Fibroblast of lung (primary cell): ENCODE measurements around the gene TMEM138. TPM values are rescaled to one million over a fixed set of nuclear protein-coding genes. Genes with fewer than 3 reads are reported as not detected.

Source experiments
- DNase-seq, 2 donors: peaks; one replicate each; pipeline versions ENCODE4 v3.0.0 to v3.0.0-alpha.2; 2010; ENCODE audit warnings: low read depth in 2 of 2
- H2AFZ ChIP-seq: 2 replicates; pipeline ENCODE4 v1.5.1; 2012; ENCODE audit warnings: low read length, control low read depth, inconsistent platforms
- H3K27ac ChIP-seq: 2 replicates; pipeline ENCODE4 v1.5.1; 2011; ENCODE audit warnings: low read length, control low read depth; ENCODE audit not compliant: insufficient read depth
- H3K27me3 ChIP-seq: 2 replicates; pipeline ENCODE4 v1.5.1; 2011; ENCODE audit warnings: mild to moderate bottlenecking, low read length; ENCODE audit not compliant: control insufficient read depth, insufficient read depth
- H3K36me3 ChIP-seq: 2 replicates; pipeline ENCODE4 v1.5.1; 2011; ENCODE audit warnings: low read length; ENCODE audit not compliant: control insufficient read depth, insufficient read depth
- H3K4me1 ChIP-seq: 2 replicates; pipeline ENCODE4 v1.5.1; 2011; ENCODE audit warnings: low read length; ENCODE audit not compliant: control insufficient read depth, insufficient read depth; ENCODE audit errors: extremely low read depth
- H3K4me2 ChIP-seq: 2 replicates; pipeline ENCODE4 v1.5.1; 2011; ENCODE audit warnings: low read length, control low read depth; ENCODE audit not compliant: insufficient read depth; ENCODE audit errors: extremely low read depth
- H3K4me3 ChIP-seq, 4 experiments: fragments of 200-600 bp in 1 of 4; sonication (generic) in 1 of 4; replicated peaks in 1 of 4; 2 replicates each; pipeline ENCODE4 v1.5.1; 2011 to 2016; ENCODE audit warnings: low read length in 4 of 4, low read depth in 3 of 4, mild to moderate bottlenecking in 3 of 4, control low read depth in 2 of 4, inconsistent platforms in 1 of 4, mixed read lengths in 1 of 4; ENCODE audit not compliant: insufficient read depth in 1 of 4; ENCODE audit errors: control extremely low read depth in 1 of 4
- H3K79me2 ChIP-seq: 2 replicates; pipeline ENCODE4 v1.5.1; 2012; ENCODE audit warnings: mild to moderate bottlenecking, low read length, inconsistent platforms; ENCODE audit not compliant: control insufficient read depth, insufficient read depth
- H3K9ac ChIP-seq: 2 replicates; pipeline ENCODE4 v1.5.1; 2011; ENCODE audit warnings: mild to moderate bottlenecking, low read length, control low read depth; ENCODE audit not compliant: insufficient read depth
- H3K9me3 ChIP-seq: 2 replicates; pipeline ENCODE4 v1.5.1; 2012; ENCODE audit warnings: low read depth, low read length; ENCODE audit not compliant: control insufficient read depth, insufficient read depth
- H4K20me1 ChIP-seq: 2 replicates; pipeline ENCODE4 v1.5.1; 2011; ENCODE audit warnings: low read length; ENCODE audit not compliant: control insufficient read depth, insufficient read depth; ENCODE audit errors: extremely low read depth
- EZH2 ChIP-seq: IDR thresholded peaks from 2 replicates; pipeline ENCODE4 v1.5.1; 2012; ENCODE audit warnings: low read length, control low read depth, mild to moderate bottlenecking; ENCODE audit errors: missing control alignments
- polyA plus RNA-seq, 2 donors: library from polyadenylated mRNA; depleted of rRNA in 1 of 2; stranded (reverse) in 1 of 2; unstranded in 1 of 2; fragments of >200 nt; gene quantifications; 2 replicates each; pipeline ENCODE4 v1.2.1, GENCODE V29; 2011 to 2012; ENCODE audit warnings: missing spikeins in 1 of 2
- total RNA-seq: library from RNA; depleted of rRNA; stranded (reverse); fragments of >200 nt; gene quantifications from 2 replicates; pipeline ENCODE4 v1.2.1, GENCODE V29; 2014
- TF ChIP-seq, protein P1 (sequence below), 2 donors: IDR thresholded peaks in 1 of 2; conservative IDR thresholded peaks in 1 of 2; 1 replicate in 1 of 2; 2 replicates in 1 of 2; pipeline ENCODE4 v1.5.1; 2011 to 2012; ENCODE audit warnings: low read length in 2 of 2, control low read depth in 1 of 2, inconsistent platforms in 1 of 2, low read depth in 1 of 2, mild to moderate bottlenecking in 1 of 2

TMEM138 gene
- total and polyA plus RNA-seq, 2 donors (not counting 1 experiment from before 2014, with no cell fraction given): 30.2 to 95.9 TPM

DNA sequence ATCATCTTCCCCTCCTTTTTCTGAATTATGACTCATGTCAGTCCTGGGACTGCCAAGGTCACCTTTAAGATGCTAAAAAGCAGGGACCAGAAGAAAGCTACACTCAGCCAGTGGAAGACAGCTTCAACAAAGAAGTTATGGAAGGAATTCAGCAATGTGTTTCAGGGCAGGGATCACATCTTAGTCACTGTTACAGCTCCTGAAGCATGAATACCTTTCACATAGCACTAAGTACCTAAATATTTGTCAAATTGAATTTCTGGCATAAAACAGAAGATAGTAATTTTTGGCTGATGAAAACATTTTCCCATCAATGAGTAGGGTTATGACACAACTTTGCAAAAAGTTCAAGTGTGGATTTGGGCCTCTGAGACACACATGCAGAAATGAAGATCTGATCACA is 34.5 kb upstream of the TMEM138 start:
- H3K27me3 ChIP-seq: no peaks in the 10 kb centered on the region
- no peak overlapping the region for H3K9ac ChIP-seq
- H3K79me2 ChIP-seq: peaks cover 65% of the 10 kb centered on the region
- TF ChIP-seq EZH2: no peak
- TF ChIP-seq, protein P1, sequence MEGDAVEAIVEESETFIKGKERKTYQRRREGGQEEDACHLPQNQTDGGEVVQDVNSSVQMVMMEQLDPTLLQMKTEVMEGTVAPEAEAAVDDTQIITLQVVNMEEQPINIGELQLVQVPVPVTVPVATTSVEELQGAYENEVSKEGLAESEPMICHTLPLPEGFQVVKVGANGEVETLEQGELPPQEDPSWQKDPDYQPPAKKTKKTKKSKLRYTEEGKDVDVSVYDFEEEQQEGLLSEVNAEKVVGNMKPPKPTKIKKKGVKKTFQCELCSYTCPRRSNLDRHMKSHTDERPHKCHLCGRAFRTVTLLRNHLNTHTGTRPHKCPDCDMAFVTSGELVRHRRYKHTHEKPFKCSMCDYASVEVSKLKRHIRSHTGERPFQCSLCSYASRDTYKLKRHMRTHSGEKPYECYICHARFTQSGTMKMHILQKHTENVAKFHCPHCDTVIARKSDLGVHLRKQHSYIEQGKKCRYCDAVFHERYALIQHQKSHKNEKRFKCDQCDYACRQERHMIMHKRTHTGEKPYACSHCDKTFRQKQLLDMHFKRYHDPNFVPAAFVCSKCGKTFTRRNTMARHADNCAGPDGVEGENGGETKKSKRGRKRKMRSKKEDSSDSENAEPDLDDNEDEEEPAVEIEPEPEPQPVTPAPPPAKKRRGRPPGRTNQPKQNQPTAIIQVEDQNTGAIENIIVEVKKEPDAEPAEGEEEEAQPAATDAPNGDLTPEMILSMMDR (conservative IDR thresholded peaks at IDR 0.05 in 1 of 2, IDR thresholded peaks at IDR 0.05 in 1 of 2; ENCODE audit: low read depth in 1 of 2, low read length in 2 of 2): no peak
- H2AFZ ChIP-seq: no peak overlapping the region
- peak in 1 of 2 donors; percentile 75 for DNase-seq
- H3K4me1 ChIP-seq: peaks cover 9% of the 10 kb centered on the region
- no peak overlapping the region for H3K4me2 ChIP-seq
- peak overlapping the region; percentile 11 for H3K27ac ChIP-seq
- H3K9me3 ChIP-seq: no peaks in the 10 kb centered on the region
- H3K36me3 ChIP-seq: peaks cover 21% of the 10 kb centered on the region
- peaks cover 4% of the 10 kb centered on the region for H4K20me1 ChIP-seq
- H3K4me3 ChIP-seq: no peak overlapping the region

DNA sequence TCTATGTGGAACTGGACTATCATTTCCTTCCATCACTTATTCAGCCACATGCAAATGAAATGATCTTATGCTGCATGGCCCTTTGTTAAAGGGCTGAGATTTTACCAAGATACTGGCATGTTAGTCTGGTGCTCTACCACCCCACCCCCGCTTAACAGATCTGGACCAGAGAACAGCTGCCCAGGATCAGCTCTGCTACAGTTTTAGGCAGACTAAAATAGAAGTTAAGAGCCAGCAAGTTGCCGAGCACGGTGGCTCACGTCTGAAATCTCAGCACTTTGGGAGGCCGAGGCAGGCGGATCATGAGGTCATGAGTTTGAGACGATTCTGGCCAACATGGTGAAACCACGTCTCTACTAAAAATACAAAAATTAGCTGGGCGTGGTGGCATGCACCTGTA is 33.8 kb upstream of the TMEM138 start:
- Histone ChIP-seq H4K20me1 (peaks cover 4% of the 10 kb centered on the region), H3K4me1 (peaks cover 9% of the 10 kb centered on the region), H3K27me3 (no peaks in the 10 kb centered on the region), H3K79me2 (peaks cover 67% of the 10 kb centered on the region), H3K9ac (no peak overlapping the region), H3K36me3 (peaks cover 19% of the 10 kb centered on the region), H3K4me2 (no peak overlapping the region), H3K27ac (no peak overlapping the region), H3K9me3 (no peaks in the 10 kb centered on the region), H2AFZ (no peak overlapping the region), H3K4me3 (no peak overlapping the region)
- no peak for DNase-seq
- TF ChIP-seq EZH2: no peak

DNA sequence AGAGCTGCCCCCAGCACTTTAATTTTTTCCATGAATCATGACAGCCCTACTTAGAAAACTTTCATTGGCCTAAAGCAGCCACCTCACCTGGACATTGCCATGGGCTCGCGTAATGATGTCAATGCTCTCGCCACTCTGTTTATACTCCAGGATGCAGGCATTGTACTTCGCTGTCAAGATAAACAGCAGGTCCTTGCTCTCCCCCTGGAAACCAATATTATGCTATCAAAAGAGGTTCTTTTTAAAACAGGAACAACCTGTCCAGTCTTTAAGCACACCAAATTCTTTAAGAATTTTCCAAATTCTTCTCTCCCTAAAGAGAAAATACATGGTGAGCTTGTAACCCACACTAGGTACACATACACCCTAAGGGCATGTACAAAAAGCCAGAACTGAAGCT is 32.3 kb upstream of the TMEM138 start:
- no peak overlapping the region for H3K4me3 ChIP-seq
- no peak for DNase-seq

More for the DNA sequence above, 32.3 kb upstream of the TMEM138 start:
- Histone ChIP-seq H4K20me1 (peaks cover 4% of the 10 kb centered on the region), H3K27ac (no peak overlapping the region), H3K9ac (no peak overlapping the region), H3K79me2 (peaks cover 67% of the 10 kb centered on the region), H3K4me1 (peaks cover 15% of the 10 kb centered on the region), H3K4me2 (no peak overlapping the region), H3K9me3 (no peaks in the 10 kb centered on the region), H3K27me3 (no peaks in the 10 kb centered on the region), H2AFZ (no peak overlapping the region), H3K36me3 (peaks cover 16% of the 10 kb centered on the region)
- TF ChIP-seq, protein P1 (conservative IDR thresholded peaks at IDR 0.05 in 1 of 2, IDR thresholded peaks at IDR 0.05 in 1 of 2; ENCODE audit: low read depth in 1 of 2, low read length in 2 of 2): no peak
- TF ChIP-seq EZH2: no peak
